OCI-LY7 (cell line): ENCODE results near the gene C2CD4C. TPM values are rescaled to one million over a fixed set of nuclear protein-coding genes. Genes with fewer than 3 reads are reported as not detected.

Experiments used
- BruUV-seq: library from RNA; stranded (reverse); fragments of 400-500 nt; replicated peaks from 2 replicates; lab custom pipeline; 2021; lab: Mats Ljungman, UMichigan
- CTCF ChIA-PET: fragments of 300-600 bp; sonication (Branson Sonifier 250); formaldehyde crosslinking; loops from one replicate; lab custom pipeline; 2022; ENCODE audit warnings: antibody characterized with exemption; ENCODE audit not compliant: unreplicated experiment; lab: Charles Lee
- POLR2A ChIA-PET: fragments of 300-600 bp; sonication (Branson Sonifier 250); formaldehyde crosslinking; loops from one replicate; lab custom pipeline; 2022; ENCODE audit warnings: antibody characterized with exemption; lab: Charles Lee
- DNase-seq: peaks from one replicate; pipeline ENCODE4 v3.0.0-alpha.2; 2015; ENCODE audit warnings: low spot score
- H2AFZ ChIP-seq: fragments of 200-600 bp; sonication (generic), shearing (Covaris generic); 2 replicates; pipeline ENCODE4 v1.6.1; 2014; ENCODE audit warnings: mild to moderate bottlenecking, antibody characterized with exemption, low read length, moderate library complexity
- H3K27ac ChIP-seq: fragments of 200-600 bp; sonication (generic); 2 replicates; pipeline ENCODE4 v1.5.1; 2014; ENCODE audit warnings: mixed run types, low read depth, mild to moderate bottlenecking, moderate library complexity, low read length, inconsistent platforms; ENCODE audit not compliant: poor library complexity, severe bottlenecking
- H3K36me3 ChIP-seq: fragments of 200-600 bp; sonication (generic); 2 replicates; pipeline ENCODE4 v1.6.1; 2014; ENCODE audit warnings: mild to moderate bottlenecking, antibody characterized with exemption, low read length, moderate library complexity, mixed read lengths; ENCODE audit not compliant: insufficient read depth
- H3K4me1 ChIP-seq: fragments of 200-600 bp; sonication (generic); 2 replicates; pipeline ENCODE4 v1.5.1; 2014; ENCODE audit warnings: mild to moderate bottlenecking, low read length; ENCODE audit not compliant: insufficient read depth, poor library complexity, severe bottlenecking
- H3K4me2 ChIP-seq: fragments of 200-600 bp; sonication (generic); 2 replicates; pipeline ENCODE4 v1.6.1; 2014; ENCODE audit warnings: mild to moderate bottlenecking, low read length
- H3K4me3 ChIP-seq: fragments of 200-600 bp; sonication (generic); 2 replicates; pipeline ENCODE4 v1.5.1; 2014; ENCODE audit warnings: mild to moderate bottlenecking, low read depth, low read length; ENCODE audit not compliant: poor library complexity, severe bottlenecking
- H3K79me2 ChIP-seq: fragments of 200-600 bp; sonication (generic); 2 replicates; pipeline ENCODE4 v1.6.1; 2016; ENCODE audit warnings: low read depth, mild to moderate bottlenecking, low read length, moderate library complexity, mixed read lengths; ENCODE audit not compliant: insufficient read depth
- H3K9me2 ChIP-seq: fragments of 200-600 bp; sonication (generic); 2 replicates; pipeline ENCODE4 v1.6.1; 2016; ENCODE audit warnings: mild to moderate bottlenecking, low read length, mixed read lengths; ENCODE audit not compliant: insufficient read depth
- H3K9me3 ChIP-seq: fragments of 200-600 bp; sonication (generic); 2 replicates; pipeline ENCODE4 v1.6.1; 2014; ENCODE audit warnings: mild to moderate bottlenecking, mixed run types, low read length, mixed read lengths
- H4K20me1 ChIP-seq: fragments of 200-600 bp; sonication (generic); 2 replicates; pipeline ENCODE4 v1.6.1; 2014; ENCODE audit warnings: mild to moderate bottlenecking, antibody characterized with exemption, low read length, moderate library complexity, mixed read lengths; ENCODE audit not compliant: insufficient read depth
- CTCF ChIP-seq: fragments of 200-600 bp; sonication (generic); conservative IDR thresholded peaks from 2 replicates; pipeline ENCODE4 v1.5.1; 2014; ENCODE audit warnings: mild to moderate bottlenecking, antibody characterized with exemption, low read length, moderate library complexity, mixed read lengths
- EZH2phosphoT487 ChIP-seq: fragments of 200-600 bp; sonication (generic); IDR thresholded peaks from 2 replicates; pipeline ENCODE4 v1.6.1; 2018; ENCODE audit warnings: low read depth, borderline replicate concordance, mild to moderate bottlenecking, mixed run types, antibody characterized with exemption, low read length, moderate library complexity, mixed read lengths
- intact Hi-C: fragments of 100-400 bp; cut with micrococcal nuclease; formaldehyde crosslinking; loops from one replicate; pipeline ENCODE4 v1.10.0; 2022; ENCODE audit not compliant: unreplicated experiment
- total RNA-seq, 2 experiments: library from RNA; depleted of rRNA in 1 of 2; stranded (reverse); fragments of >200 nt in 1 of 2; shearing (Covaris generic) in 1 of 2; gene quantifications; 2 replicates each; pipeline ENCODE4 v1.2.3, GENCODE V29; 2014 to 2022

C2CD4C gene
- total RNA-seq, 2 experiments from 2014 or later: 0.16 to 0.59 TPM

GRCh38 chr19:407511-408440 is 1.2 kb downstream of the C2CD4C start:
- POLR2A ChIA-PET: no interaction called here
- intact Hi-C loops: no loop called here

GRCh38 chr19:406971-407510 is 1.9 kb downstream of the C2CD4C start:
- no peaks in the 10 kb centered on the region for H3K9me3 ChIP-seq
- no peak overlapping the region for H3K27ac ChIP-seq
- DNase-seq: no peak
- no peak overlapping the region for H3K4me3 ChIP-seq
- ChIA-PET CTCF (no interaction called here), POLR2A (no interaction called here)
- no peak overlapping the region for H2AFZ ChIP-seq
- no peaks in the 10 kb centered on the region for H4K20me1 ChIP-seq
- H3K36me3 ChIP-seq: no peaks in the 10 kb centered on the region
- H3K4me1 ChIP-seq: peaks cover 11% of the 10 kb centered on the region
- intact Hi-C loops: no loop called here
- TF ChIP-seq CTCF (no peak), EZH2phosphoT487 (no peak)
- H3K4me2 ChIP-seq: no peak overlapping the region
- no peaks in the 10 kb centered on the region for H3K9me2 ChIP-seq
- no TSS peak for BruUV-seq
- no peaks in the 10 kb centered on the region for H3K79me2 ChIP-seq

More at GRCh38 chr19:407511-408440, 1.2 kb downstream of the C2CD4C start:
- Histone ChIP-seq H3K27ac (no peak overlapping the region), H2AFZ (no peak overlapping the region), H3K9me3 (no peaks in the 10 kb centered on the region), H3K79me2 (no peaks in the 10 kb centered on the region), H3K4me1 (peaks cover 11% of the 10 kb centered on the region), H3K4me3 (no peak overlapping the region), H4K20me1 (no peaks in the 10 kb centered on the region), H3K9me2 (no peaks in the 10 kb centered on the region), H3K4me2 (no peak overlapping the region), H3K36me3 (no peaks in the 10 kb centered on the region)
- BruUV-seq: no TSS peak
- CTCF ChIA-PET: no interaction called here
- TF ChIP-seq CTCF (no peak), EZH2phosphoT487 (no peak)
- no peak for DNase-seq
